Measurements from ENCODE around the gene TBC1D25. TPM values are rescaled to one million over a fixed set of nuclear protein-coding genes. Genes with fewer than 3 reads are reported as not detected.

The TBC1D25 gene
- total and polyA plus RNA-seq, 2 of the 4 experiments (the other 2 are of a cell fraction), result 11.3 to 15.9 TPM

DNA sequence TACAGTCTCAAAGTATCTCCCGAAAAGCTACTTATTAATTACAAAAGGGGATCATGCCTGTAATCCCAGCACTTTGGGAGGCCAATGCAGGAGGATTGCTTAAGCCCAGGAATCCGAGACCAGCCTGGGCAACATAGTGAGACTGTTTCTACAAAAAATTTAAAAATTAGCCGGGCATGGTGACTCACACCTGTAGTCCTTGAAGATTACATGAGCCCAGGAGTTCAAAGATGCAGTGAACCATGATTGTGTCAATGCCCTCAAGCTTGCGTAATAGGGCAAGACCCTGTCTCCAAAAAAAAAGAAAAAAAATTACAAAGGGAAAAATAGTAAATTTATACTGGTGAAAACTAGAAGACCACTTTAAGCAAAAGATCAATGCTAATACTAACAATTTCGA is 34.0 kb upstream of the TBC1D25 start:
- dilution Hi-C loops (cut with HindIII; ENCODE audit: low sequenced_read_pairs, unreplicated experiment) (no loop called here), in situ Hi-C loops (cut with MboI; ENCODE audit: low sequenced_read_pairs) (no loop called here), intact Hi-C loops (cut with micrococcal nuclease) (no loop called here)
- Histone ChIP-seq H2AK5ac (ENCODE audit: low read depth, low read length) (no peak overlapping the region), H2AK9ac (replicated peaks; ENCODE audit: low read depth, low read length, poor library complexity) (no peak overlapping the region), H4K20me1 (ENCODE audit: insufficient read depth, low read length) (no peaks in the 10 kb centered on the region), H3K4me2 (ENCODE audit: low read depth, low read length) (no peak overlapping the region), H2BK5ac (ENCODE audit: low read depth, low read length, poor library complexity, severe bottlenecking) (no peak overlapping the region), H3K56ac (ENCODE audit: extremely low read depth, insufficient read depth, low read length) (no peak overlapping the region), H4K91ac (ENCODE audit: insufficient read depth, low read depth, low read length) (no peak overlapping the region), H2BK15ac (ENCODE audit: low read depth, low read length) (no peak overlapping the region), H3K4me3 (ENCODE audit: insufficient read depth, low read depth, low read length) (no peak overlapping the region), H3K79me1 (ENCODE audit: low read depth in 1 of 2, low read length in 2 of 2) (peaks cover 6 to 12% of the 10 kb centered on the region in 2 experiments; a peak in 3 of 4 replicates), H3K23ac (ENCODE audit: low read depth, low read length) (no peak overlapping the region), H2BK120ac (ENCODE audit: low read depth, low read length) (no peak overlapping the region), H3K9me3 (ENCODE audit: control insufficient read depth, insufficient read depth, low read length) (no peaks in the 10 kb centered on the region), H3K14ac (replicated peaks; ENCODE audit: low read depth, low read length) (no peak overlapping the region), H2BK20ac (ENCODE audit: low read depth, low read length) (no peak overlapping the region), H4K8ac (ENCODE audit: low read depth in 2 of 2, low read length in 2 of 2) (no peak overlapping the region), H3K27me3 (ENCODE audit: control insufficient read depth, insufficient read depth, low read length) (no peaks in the 10 kb centered on the region; the same call in 1 of the 2 replicates), H3K9me1 (ENCODE audit: insufficient read depth, low read length) (no peaks in the 10 kb centered on the region), H3K18ac (ENCODE audit: low read depth, low read length) (no peak overlapping the region), H3K36me3 (ENCODE audit: control insufficient read depth, insufficient read depth, low read length) (no peaks in the 10 kb centered on the region), H3K9ac (ENCODE audit: low read depth, low read length) (no peak overlapping the region), H2AFZ (replicated peaks; ENCODE audit: low read length, poor library complexity) (no peak overlapping the region), H3K27ac (ENCODE audit: insufficient read depth, low read length) (no peak overlapping the region), H3K4ac (ENCODE audit: low read depth, low read length) (no peak overlapping the region), H4K5ac (ENCODE audit: low read depth, low read length) (no peak overlapping the region), H3K4me1 (ENCODE audit: control insufficient read depth, insufficient read depth, low read length) (no peaks in the 10 kb centered on the region)
- no CpG with 5 or more reads among the region's 5 CpGs for WGBS, 2 experiments (ENCODE audit: extremely low coverage in 2 of 2, insufficient read length in 1 of 2)
- CTCF ChIA-PET, result no interaction called here
- no TSS peak for BruUV-seq (replicated peaks)
- no peak for DNase-seq
- ATAC-seq (ENCODE audit: low read depth), result no peak
- POLR2A ChIA-PET (ENCODE audit: unreplicated experiment), result no interaction called here
- TF ChIP-seq, protein P1, sequence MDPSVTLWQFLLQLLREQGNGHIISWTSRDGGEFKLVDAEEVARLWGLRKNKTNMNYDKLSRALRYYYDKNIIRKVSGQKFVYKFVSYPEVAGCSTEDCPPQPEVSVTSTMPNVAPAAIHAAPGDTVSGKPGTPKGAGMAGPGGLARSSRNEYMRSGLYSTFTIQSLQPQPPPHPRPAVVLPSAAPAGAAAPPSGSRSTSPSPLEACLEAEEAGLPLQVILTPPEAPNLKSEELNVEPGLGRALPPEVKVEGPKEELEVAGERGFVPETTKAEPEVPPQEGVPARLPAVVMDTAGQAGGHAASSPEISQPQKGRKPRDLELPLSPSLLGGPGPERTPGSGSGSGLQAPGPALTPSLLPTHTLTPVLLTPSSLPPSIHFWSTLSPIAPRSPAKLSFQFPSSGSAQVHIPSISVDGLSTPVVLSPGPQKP (IDR thresholded peaks at IDR 0.05; ENCODE audit: borderline replicate concordance, low read depth, low read length), result no peak
- TF ChIP-seq MAZ (IDR thresholded peaks at IDR 0.05; ENCODE audit: borderline replicate concordance, low read depth, low read length), result no peak
- TF ChIP-seq NFE2L2 (IDR thresholded peaks at IDR 0.05; ENCODE audit: low read depth, low read length), result no peak
- peak; percentile 58; the same call in 1 of the 2 replicates for TF ChIP-seq CEBPB (IDR thresholded peaks at IDR 0.05; ENCODE audit: low read depth, low read length)

All from IMR-90 (cell line).